ENCODE data around the gene SPZ1.

DNA sequence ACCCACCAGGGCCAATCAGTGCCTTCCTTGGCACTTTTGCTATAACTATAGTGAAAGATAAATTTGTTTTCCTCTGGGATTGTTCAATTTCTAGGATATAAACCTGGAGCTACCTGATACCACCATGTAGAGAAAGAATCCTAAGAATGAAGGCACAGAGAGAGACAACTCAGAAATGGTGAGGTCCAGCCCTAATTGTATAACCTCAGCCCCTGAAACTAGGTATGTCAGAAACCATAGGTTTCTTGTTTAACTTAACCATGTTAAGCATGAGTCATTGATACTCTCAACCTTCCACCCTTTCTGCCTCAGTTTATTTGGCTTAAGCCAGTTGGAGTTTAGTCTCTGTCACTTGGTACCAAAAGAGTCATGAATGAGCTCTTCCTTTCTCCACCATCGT is 4.6 kb upstream of the SPZ1 start:
- TF ChIP-seq, protein P1, sequence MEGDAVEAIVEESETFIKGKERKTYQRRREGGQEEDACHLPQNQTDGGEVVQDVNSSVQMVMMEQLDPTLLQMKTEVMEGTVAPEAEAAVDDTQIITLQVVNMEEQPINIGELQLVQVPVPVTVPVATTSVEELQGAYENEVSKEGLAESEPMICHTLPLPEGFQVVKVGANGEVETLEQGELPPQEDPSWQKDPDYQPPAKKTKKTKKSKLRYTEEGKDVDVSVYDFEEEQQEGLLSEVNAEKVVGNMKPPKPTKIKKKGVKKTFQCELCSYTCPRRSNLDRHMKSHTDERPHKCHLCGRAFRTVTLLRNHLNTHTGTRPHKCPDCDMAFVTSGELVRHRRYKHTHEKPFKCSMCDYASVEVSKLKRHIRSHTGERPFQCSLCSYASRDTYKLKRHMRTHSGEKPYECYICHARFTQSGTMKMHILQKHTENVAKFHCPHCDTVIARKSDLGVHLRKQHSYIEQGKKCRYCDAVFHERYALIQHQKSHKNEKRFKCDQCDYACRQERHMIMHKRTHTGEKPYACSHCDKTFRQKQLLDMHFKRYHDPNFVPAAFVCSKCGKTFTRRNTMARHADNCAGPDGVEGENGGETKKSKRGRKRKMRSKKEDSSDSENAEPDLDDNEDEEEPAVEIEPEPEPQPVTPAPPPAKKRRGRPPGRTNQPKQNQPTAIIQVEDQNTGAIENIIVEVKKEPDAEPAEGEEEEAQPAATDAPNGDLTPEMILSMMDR (conservative IDR thresholded peaks at IDR 0.05) = no peak
- TF ChIP-seq ZFX (IDR thresholded peaks at IDR 0.05) = no peak
